ENCODE data around the gene OR5L2. TPM values are rescaled to one million over a fixed set of nuclear protein-coding genes. Genes with fewer than 3 reads are reported as not detected.
"Not testable (repeated sequence)": the region's sequence is repeated elsewhere in the genome, so short reads cannot be mapped to it uniquely, and the experiment has no call there.

OR5L2 gene
- total RNA-seq, 1 donor from 2014 or later: not detected

GRCh38 chr11:55873146-55873545 is 46.1 kb downstream of the OR5L2 start:
- DNase-seq (ENCODE audit: low spot score in 2 of 2, unreplicated experiment in 2 of 2); H3K4me3 Mint-ChIP-seq; H3K36me3 Mint-ChIP-seq; H3K27me3 Mint-ChIP-seq (ENCODE audit: low read depth); H3K27ac Mint-ChIP-seq; H3K4me1 Mint-ChIP-seq: not testable (repeated sequence)
- H3K9me3 Mint-ChIP-seq: peaks cover 26% of the 10 kb centered on the region

Other genes with a start within 250 kb of the OR5L2 start
- not detected in 3 replicates for gene OR4C11, start 219.6 kb upstream of the OR5L2 start, total RNA-seq
- gene OR4P4, start 192.1 kb upstream of the OR5L2 start, total RNA-seq: not detected in 3 replicates
- gene OR4S2, start 178.9 kb upstream of the OR5L2 start, total RNA-seq: not detected in 3 replicates
- not detected in 3 replicates for gene OR4C6, start 165.0 kb upstream of the OR5L2 start, total RNA-seq
- not detected in 3 replicates for gene OR5D13, start 53.8 kb upstream of the OR5L2 start, total RNA-seq
- not detected in 3 replicates for gene OR5D14, start 31.7 kb upstream of the OR5L2 start, total RNA-seq
- gene OR5L1, start 15.9 kb upstream of the OR5L2 start, total RNA-seq: not detected in 3 replicates
- gene OR5D18, start 7.6 kb upstream of the OR5L2 start, total RNA-seq: not detected in 3 replicates
- gene OR5D16, start 11.5 kb downstream of the OR5L2 start, total RNA-seq: not detected in 3 replicates
- not detected in 3 replicates for gene TRIM51, start 56.1 kb downstream of the OR5L2 start, total RNA-seq
- not detected in 3 replicates for gene OR5W2, start 87.4 kb downstream of the OR5L2 start, total RNA-seq
- gene OR5I1, start 109.2 kb downstream of the OR5L2 start, total RNA-seq: not detected in 3 replicates
- gene OR10AG1, start 142.7 kb downstream of the OR5L2 start, total RNA-seq: not detected in 3 replicates
- gene OR5F1, start 167.4 kb downstream of the OR5L2 start, total RNA-seq: not detected in 3 replicates
- gene OR5AS1, start 200.4 kb downstream of the OR5L2 start, total RNA-seq: not detected in 3 replicates